Superior temporal gyrus (tissue), 1 donor: ENCODE data around the gene EOMES.
A peak's percentile ranks its signal among the peaks of the same experiment; 100 is the strongest.

ENCODE experiments used
- DNase-seq: peaks from one replicate; pipeline ENCODE4 v3.0.0-alpha.2; 2016; ENCODE audit errors: extremely low spot score

Gene EOMES

GRCh38 chr3:27681249-27681748, 40.8 kb downstream of the EOMES start:
- DNase-seq = peak; percentile 83

GRCh38 chr3:27680517-27681246, 41.4 kb downstream of the EOMES start:
- DNase-seq = no peak

DNA sequence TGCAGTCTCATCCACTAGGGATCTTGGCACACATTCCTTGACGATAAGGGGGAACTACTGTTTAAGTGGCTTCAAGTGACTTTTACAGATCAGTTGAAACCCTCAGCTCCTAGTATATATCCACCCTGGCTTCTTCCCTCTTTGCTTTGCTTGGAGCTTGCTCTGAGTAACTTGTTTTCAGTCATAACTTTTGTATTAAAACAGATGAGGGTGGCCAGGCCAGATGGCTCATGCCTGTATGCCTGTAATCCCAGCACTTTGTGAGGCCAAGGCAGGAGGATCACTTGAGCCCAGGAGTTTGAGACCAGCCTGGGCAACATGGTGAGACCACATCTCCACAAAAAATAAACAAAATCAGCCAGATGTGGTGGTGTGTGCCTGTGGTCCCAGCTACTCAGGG, 42.4 kb downstream of the EOMES start:
- DNase-seq = no peak

- no peak for DNase-seq
Measured at GRCh38 chr3:27678234-27678633, 43.9 kb downstream of the EOMES start.

DNA sequence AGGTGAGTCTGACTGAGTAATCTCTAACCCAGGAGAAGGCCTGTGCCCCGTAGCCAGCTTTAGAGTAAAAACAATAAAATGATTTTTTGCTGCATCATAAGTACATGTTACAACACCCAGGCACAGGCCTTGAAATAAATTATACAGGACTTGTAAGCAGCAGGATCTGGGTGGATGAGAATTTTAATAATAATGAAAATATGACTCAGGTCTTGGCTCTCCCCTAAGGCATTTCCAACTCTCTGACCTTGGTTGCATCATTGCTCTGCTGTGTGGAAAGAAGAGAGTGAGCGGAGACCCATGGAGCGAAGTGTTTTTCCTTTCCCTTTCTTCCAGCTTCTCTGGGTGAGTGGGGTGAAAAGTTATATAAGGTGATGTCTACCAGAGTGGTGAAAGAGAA, 44.6 kb downstream of the EOMES start:
- no peak for DNase-seq

DNA sequence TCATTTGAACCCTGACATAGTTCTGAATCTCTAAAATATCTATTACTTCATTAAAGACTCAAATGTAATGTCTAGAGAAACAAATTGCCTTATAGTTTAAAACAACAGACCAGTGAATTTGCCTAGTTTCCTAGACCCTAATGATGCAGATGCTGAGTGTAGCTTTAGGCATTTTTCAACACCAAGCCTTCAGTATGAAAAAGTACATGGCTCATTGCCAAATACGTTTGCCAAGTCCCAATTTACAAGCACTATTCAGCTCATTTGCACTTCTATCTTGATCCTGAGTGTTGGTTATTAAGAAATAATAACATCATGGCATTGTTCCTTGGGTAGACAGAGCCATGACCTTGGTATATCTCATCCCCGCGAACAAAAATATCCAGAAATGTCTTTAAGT, 46.8 kb downstream of the EOMES start:
- no peak for DNase-seq

- no peak for DNase-seq
Measured at GRCh38 chr3:27673701-27674100, 48.4 kb downstream of the EOMES start.

DNA sequence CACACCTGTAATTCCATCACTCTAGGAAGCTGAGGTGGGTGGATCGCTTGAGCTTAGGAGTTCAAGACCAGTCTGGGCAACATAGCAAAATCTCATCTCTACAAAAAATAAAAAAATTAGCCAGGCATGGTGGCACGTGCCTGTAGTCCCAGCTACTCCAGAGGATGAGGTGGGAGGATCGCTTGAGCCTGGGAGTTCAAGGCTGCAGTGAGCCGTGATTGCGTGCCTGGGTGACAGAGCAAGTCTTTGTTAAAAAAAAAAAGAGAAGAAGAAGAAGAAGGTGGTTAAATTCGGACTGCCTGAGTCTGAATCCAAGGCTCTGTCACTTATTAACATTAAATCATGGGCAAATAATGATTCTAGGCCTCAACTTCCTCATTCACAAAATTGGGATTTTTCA, 51.0 kb downstream of the EOMES start:
- DNase-seq = no peak

DNA sequence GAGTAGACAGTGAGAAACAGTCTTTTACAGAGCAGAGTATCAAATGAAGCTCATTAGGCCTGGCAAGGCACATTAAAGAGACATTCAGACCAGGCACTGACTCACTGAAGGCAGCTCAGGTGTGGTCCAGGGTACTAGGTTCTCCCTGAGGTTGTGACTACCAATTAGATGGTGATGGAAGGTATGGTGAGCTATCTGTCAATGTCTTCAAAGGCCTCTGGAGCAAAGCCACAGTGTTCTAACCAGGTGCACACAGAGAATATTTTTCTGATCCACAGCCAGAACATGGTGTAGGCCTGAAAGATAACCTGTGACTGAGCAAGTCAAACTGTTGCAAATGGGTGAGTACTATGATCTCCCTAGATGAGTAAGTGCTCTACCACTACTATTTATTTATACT, 51.5 kb downstream of the EOMES start:
- DNase-seq = no peak

GRCh38 chr3:27669591-27669990, 52.5 kb downstream of the EOMES start:
- no peak for DNase-seq

- DNase-seq = no peak
Measured at GRCh38 chr3:27667751-27668150, 54.4 kb downstream of the EOMES start.

DNA sequence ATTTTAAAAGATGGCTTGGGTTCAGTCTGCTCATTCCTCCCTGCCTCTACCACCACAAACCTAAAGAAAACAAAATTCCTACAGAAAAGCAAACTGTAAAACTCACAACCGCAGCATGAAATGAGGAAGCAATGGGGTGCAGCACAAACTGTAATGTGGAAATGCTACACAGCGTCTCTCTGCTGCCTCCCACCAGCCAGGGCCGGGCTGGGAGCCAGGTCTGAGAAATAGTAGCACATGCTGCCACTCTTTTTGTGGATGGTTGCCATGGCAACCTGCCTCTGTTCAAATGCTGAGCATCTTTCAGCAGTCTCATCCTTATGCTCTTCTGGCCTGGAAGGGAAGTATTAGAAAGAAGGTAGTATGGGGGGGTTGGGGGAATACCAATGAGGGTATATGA, 55.4 kb downstream of the EOMES start:
- peak; percentile 88 for DNase-seq

GRCh38 chr3:27666272-27666671, 55.9 kb downstream of the EOMES start:
- no peak for DNase-seq
